Activated T-helper 9 cell treated with anti-CD3 and anti-CD28 coated beads, Interleukin-2, amount 50 U/mL, for 16 hours (primary cell): ENCODE measurements around the gene PTPN21.
"Not testable (repeated sequence)": the region's sequence is repeated elsewhere in the genome, so short reads cannot be mapped to it uniquely, and the experiment has no call there.

ENCODE experiments used
- DNase-seq: peaks from one replicate; pipeline ENCODE4 v3.0.0-alpha.2; 2020; ENCODE audit warnings: low read depth

The PTPN21 gene

DNA sequence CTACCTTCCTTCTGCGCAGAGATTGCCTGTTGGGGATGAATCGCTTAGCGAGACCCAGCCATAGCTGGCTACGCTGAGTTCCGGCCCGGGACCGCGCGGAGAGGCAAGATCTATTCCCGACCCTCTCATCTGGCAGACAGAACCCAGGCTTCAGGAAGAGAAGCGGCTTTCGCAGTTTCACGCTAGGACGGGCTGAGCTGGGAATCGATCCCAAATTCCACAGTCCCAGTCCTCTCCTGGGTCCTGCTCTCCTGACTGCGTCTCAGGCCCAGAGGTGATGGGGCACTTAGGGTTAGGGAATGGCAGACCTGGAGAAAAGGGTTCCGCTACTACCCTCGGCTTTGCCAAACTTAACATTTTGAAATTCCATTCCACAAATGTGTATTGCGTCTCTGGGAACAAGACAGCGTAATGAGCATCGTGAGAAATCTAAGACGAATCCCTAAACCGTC is 2.8 kb downstream of the PTPN21 start:
- DNase-seq = no peak

DNA sequence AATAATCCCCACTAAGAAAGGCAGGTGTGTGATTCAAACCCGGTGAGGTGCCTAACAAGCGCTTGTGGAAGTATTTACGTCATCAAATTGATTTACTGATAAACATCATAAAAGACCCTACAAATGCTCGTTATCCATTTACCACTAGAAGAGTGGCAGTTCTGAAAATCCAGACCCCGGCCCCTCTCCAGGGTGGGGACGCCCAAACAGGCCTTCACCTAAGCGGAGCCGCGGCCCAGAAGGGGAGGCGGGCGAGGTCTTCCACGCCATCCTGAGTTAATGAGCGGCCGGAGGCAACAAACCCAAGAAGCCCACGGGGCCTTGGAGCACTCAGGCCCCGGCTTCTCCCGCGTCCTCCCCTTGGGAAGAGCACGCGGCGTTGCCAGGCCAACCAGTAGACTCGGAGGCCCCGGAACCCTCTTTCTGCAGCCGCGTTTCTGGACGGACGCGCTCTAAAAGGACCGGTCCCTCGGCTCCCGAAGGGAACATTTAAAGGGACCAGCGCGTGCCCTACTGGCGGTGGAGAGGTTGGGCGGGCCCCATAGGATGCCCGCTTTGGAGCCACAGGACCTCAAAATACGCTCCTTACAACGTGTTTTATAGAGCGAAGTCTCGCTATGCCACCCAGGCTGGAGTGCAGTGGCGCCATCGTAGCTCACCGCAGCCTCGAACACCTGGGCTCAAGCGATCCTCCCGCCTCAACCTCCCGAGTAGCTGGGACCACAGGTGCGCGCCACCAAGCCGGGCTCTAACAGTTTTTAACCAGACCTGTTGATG is 3.5 kb downstream of the PTPN21 start:
- no peak for DNase-seq

DNA sequence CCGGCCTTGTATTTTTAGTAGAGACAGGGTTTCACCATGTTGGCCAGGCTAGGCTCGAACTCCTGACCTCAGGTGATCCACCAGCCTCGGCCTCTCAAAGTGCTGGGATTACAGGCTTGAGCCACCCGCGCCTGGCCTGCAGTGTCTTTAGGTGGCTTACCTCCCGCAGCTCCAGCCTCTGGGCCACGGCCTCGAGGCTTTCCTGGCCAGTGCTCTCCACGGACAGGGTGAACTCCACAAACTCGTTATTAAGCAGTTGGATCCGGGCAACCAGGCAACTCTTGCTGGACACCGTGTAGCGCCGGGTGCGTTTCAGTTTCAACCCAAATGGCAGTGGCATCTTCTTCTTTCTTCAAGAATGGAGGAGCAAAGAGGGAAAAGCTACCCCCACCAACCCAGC is 4.7 kb downstream of the PTPN21 start:
- no peak for DNase-seq

DNA sequence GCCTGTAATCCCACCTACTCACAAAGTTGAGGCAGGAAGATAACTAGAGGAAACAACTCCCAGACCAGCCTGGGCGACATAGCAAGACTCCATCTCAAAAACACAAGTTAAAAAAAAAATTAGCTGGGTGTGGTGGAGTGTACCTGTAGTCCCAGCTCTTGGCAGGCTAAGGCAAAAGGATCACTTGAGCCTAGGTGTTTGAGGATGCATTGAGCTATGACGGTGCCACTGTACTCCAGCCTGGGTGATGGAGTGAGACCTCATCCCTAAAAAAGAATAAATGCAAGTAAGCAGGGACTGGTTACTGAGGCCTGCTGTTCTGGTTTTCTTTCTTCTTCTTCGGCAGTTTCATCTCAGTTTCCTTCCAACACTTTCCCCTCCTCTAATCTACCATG is 7.4 kb downstream of the PTPN21 start:
- no peak for DNase-seq

DNA sequence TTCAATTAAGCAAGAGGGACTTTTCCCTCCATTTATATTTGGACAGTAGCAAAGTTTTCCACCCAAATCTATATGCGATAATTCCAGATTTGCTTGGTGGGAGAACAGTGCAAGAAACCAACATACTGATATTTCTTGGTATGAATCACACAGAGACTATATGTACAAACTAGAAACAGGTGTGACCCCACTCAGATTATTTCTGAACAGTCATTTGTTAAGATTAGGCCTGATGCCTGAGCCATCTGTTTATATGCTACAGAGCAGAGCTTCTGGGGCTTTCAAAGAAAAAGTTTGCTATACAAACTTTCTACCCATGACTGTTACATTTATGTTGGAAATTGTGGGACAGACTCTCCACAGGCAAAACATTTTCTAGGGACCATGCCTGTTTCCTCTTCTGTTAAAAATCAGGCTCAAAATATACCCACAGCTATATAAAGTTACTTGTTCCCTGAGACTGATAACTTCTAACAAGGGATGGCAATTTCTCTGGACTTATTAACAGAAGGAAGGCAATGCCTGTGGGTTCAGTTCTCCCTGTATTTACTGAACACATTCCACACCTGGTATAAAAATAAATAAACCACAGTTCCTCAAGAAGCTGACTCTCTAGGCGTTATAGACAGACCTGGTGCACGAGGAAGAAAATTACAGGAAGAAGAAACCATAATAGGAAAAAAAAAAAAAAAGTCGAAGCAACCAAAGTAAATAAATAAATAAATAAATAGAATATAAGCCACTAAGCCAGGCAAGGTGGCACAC is 8.0 kb downstream of the PTPN21 start:
- no peak for DNase-seq

DNA sequence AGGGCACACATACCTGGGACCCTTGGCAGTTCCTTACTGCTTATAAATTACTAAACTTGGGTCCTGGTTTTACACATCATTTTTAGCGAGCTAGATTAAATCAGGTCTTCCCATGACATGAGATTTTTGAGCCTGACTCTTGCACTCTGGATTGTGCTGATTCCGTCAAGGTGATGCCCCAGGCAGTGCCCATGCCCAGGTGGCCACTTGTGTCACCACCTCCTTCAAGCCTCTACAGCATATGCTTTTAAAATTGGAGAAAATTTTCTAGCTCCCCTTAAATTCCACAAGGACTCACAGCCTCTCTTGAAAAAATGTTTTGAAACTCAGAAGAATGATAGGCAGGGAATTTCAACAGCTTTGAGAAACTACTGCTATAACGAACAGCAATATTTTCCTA is 9.6 kb downstream of the PTPN21 start:
- no peak for DNase-seq

DNA sequence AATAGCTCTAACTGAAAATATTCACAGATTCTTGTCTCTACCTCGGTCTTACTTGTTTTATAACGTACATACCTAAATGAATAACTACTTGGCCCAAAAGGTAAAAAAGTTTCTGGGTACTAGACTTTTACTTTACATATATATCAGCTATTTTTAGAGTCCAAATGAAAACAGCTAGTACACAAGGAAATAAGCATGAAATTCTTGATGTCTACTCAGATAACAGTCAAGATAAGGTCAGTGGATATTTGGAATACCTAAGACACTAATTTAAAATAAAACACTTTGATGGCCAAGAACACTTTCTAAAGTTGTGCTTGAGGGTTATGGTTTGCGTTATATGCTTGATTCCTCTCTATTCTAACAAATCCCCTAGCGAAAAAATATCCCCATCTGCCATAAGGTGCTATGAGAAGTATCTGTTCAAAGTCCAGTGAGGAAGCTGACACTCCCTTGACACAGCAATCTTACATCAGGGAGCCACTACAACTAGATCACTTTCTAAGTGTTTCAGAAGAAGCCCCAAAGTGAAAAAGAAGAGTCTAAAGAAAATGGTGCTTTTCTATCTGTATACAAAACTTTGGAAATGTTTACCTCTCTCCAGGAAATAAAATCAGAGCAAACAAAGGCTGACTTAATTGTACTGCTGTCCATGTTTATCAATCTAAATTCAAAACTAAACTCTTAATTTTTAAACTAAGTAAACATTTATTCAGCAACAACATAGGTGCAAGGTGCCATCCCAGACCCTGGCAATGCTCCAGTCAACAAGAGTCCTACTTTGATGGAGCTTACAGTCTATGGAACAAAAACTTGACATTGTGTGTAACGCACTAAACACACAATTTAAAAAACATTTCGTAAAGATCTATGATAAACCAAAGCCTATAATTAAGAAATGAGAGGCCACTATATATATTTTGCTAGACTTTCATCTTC is 11.7 kb downstream of the PTPN21 start:
- no peak for DNase-seq

DNA sequence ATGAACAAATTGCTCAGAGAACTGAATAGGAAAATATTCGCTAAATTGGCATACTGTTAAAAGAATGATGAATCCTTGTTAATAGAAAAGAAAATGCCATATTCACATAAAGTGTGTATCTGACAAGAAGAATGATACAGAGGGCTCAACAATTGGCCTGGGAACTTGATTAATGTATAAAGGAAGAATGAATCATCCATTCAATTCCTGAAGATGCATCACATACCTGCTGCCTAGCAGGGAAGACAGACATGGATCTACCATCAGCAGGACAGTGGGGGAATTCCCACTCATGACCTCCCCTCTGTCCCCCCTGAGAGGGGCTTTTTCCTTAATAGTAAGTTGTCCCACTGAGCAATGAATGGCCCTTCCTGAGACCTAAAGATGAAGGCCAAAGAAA is 13.5 kb downstream of the PTPN21 start:
- DNase-seq = no peak

- no peak for DNase-seq
Measured at GRCh38 chr14:88535813-88536212, 19.0 kb downstream of the PTPN21 start.

DNA sequence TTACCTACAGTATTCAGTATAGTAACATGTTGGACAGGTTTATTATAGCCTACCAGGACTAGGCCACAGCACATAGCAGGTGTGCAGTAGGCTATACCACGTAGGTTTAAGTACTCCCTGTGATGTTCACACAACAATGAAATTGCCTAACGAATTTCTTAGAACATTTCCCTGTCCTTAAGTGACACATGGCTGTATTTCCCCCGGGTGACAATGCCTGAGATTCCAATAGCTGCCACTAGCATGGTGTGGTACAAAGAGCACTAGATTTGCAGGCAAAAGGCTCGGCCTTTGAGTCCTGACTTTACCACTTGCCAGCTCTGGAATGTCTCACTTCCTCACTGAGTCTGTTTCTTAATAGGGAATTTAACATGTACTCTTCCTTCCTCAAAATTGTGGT is 19.7 kb downstream of the PTPN21 start:
- no peak for DNase-seq

- DNase-seq = no peak
Measured at GRCh38 chr14:88533064-88533602, 21.7 kb downstream of the PTPN21 start.

DNA sequence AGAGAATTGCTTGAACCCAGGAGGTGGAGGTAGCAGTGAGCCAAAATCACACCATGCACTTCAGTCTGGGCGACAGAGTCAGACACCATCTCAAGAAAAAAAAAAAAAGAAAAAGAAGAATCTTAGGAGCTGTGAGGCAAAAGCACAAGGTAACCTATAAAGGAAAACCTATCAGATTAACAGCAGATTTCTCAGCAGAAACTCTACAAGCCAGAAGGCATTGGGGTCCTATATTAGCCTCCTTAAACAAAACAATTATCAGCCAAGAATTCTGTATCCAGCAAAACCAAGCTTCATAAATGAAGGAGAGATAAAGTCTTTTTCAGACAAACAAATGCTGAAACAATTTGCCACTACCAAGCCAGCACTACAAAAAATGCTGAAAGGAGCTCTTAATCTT is 24.9 kb downstream of the PTPN21 start:
- not testable (repeated sequence) for DNase-seq

- no peak for DNase-seq
Measured at GRCh38 chr14:88522393-88522792, 32.4 kb downstream of the PTPN21 start.

GRCh38 chr14:88521818-88522217 is 33.0 kb downstream of the PTPN21 start:
- DNase-seq = no peak

DNA sequence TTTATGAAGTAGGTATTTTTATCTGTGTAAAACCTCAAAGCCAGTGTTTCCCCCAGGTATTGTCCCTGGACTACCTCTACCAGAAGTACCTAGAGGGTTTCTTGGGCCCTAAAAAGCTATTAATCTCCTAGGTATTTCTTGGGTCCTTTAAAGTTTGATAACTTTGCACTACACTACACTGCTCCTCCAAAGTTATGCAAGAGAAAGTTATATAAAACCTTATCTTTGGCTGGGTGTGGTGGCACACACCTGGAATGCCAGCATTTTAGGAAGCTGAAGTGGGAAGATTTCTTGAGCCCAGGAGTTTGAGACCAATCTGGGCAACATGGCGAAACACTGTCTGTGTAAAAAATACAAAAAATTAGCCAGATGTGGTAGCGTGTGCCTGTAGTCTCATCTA is 34.9 kb downstream of the PTPN21 start:
- no peak for DNase-seq

DNA sequence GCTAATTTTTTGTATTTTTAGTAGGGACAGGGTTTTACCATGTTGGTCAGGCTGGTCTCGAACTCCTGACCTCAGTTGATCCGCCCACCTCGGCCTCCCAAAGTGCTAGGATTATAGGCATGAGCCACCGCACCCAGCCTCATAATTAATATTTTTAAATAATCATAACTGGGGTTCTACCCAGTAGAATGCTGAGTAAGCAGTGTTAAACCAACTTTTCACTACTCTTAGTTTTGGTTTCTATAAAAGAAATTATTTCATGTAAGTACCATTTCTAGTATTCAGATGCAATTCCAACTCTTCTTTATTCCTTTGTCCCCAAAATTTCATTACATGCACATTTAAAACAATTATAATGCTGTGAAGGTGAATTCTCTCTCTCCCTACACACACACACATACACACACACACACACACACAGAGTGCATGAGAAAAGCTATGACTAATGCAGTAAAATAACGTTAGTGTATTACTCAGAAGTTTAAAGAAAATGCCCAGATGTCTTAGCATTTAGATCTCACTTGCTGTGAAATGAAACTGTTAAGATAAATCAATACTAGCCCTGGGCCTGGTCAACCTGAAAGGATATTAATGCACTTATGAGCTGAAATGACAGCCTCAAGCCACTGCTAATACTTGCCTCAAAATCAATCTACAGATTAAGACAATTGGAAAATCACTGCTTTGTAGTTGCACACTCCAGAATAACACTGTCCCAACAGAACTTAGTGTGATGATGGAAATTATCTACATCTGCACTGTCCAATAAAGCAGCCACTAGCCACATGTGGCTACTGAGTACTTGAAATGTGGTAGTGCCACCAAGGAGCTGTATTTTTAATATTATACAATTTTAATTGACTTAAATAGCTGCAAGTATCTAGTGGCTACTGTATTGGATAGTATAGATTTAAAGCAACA is 36.0 kb downstream of the PTPN21 start:
- DNase-seq = no peak

DNA sequence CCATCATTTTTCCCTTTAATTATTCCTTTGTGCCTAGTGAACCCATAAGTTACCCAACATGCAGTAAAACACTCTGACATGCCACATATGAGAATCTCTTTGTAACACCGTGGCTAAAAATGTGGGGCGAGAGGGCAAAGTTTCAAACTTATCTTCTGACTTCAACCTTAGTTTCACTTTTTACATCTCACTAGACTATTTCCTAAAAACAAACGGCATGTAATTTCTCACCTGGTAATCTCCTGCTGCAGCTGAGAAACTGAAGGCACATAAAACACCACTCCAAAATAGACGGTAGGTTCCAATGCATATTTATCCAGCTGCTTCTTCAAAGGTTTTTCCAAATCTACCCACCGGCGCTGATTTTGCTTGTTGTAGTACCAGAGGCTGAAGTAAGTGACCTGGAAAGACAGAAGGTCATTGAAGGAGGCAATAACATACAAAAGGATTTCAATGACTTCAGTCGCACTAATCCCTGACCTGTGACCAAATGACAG is 37.9 kb downstream of the PTPN21 start:
- no peak for DNase-seq

DNA sequence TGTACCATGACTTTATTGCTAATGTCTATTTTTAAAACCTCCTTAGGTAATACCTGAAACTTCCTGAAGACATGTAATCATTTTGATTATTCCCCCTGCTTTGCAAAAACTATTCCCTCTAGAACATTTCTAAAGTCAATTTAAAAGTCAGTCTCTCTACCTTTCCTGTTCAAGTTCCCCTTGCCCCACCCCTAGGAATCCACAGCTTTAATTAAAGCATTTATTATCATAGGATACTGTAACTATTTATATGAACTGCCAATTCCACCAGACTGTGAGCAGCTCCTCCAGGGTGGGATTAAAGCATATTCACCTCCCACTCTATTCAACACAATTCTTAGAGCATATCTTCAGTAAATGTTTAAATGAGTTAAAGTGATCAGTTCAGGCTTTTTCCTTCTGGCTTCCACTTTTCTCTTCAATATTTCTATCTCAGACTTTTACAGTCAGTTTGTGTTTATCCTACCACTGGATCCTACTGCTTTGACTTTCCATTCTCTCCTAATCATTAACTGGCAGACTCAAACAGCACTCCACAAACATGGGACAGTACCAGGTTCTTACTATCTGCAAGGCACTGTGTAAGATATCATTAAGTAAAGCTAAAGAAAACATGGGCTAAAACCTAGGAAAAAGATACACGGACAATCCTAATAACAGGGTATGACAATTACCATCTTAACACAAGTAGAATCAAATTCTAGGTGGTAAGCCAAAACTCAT is 39.1 kb downstream of the PTPN21 start:
- no peak for DNase-seq

- no peak for DNase-seq
Measured at GRCh38 chr14:88507208-88507607, 47.6 kb downstream of the PTPN21 start.

DNA sequence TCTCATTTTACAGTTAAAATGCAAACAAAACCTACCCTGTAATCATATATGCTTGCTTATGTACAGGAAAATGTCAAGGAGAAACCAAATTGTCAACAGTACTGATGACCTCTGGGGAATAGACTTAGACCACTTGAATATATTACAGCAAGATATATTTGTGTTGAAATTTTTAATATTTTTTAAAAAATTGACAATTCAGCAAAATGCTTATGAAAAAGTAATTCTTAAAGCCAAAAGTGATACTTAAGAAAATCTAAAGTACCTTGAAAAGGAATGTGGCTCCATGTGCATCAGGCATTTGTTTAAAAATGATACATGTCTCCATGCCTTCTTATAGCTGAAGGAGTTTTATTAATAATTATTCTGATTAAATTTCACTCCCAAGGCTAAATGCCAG is 49.2 kb downstream of the PTPN21 start:
- DNase-seq = no peak
